Frontal cortex (tissue), 4 donors: ENCODE data around the gene APOM. TPM values are rescaled to one million over a fixed set of nuclear protein-coding genes. Genes with fewer than 3 reads are reported as not detected.

Source experiments
- DNase-seq, 2 donors: peaks; one replicate each; pipeline ENCODE4 v3.0.0; 2012; ENCODE audit warnings: low spot score in 2 of 2
- FAIRE-seq: peaks from 2 replicates; lab custom pipeline; 2012; peaks lifted over from hg19 to GRCh38; lab: Jason Lieb, UNC
- total RNA-seq: library from RNA; depleted of rRNA; stranded (reverse); fragments of >200 nt; gene quantifications from one replicate; pipeline ENCODE4 v1.2.3, GENCODE V29; 2014
- donor health status: control.
- donor health status: control.
- donor health status: control.

APOM gene
- total RNA-seq, 1 donor from 2014 or later = 0.41 TPM

- FAIRE-seq = no peak
- DNase-seq = no peak
Observed at GRCh38 chr6:31654574-31655348, 933 bp upstream of the APOM start.

GRCh38 chr6:31657406-31658157, 1.9 kb downstream of the APOM start:
- no peak for FAIRE-seq
- no peak for DNase-seq

DNA sequence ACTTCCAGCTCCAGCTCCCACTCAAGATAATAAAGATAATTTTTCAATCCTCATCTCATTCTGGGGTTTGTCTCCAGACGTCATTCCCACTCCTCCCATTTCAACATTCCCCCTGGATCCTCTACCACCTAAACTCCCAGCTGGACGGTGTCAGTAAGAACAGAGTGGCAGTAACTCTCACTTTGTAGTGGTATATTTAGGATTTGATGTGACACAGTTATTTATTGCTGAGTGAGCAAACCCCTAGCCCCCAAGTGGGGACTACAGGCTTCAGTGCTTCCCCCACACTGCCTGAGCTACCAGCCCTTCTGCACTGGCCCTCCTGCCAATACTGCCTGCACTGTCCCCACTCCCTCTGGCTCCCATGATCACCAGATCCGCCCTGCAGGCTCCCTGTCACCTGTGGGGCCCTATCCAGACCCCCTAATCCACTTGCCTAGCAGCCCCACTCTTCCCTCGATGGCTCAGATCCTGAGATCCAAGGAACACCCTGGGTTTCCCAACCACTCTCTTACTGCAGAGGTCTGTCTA, 2.5 kb downstream of the APOM start:
- DNase-seq (no peak), FAIRE-seq (no peak)

DNA sequence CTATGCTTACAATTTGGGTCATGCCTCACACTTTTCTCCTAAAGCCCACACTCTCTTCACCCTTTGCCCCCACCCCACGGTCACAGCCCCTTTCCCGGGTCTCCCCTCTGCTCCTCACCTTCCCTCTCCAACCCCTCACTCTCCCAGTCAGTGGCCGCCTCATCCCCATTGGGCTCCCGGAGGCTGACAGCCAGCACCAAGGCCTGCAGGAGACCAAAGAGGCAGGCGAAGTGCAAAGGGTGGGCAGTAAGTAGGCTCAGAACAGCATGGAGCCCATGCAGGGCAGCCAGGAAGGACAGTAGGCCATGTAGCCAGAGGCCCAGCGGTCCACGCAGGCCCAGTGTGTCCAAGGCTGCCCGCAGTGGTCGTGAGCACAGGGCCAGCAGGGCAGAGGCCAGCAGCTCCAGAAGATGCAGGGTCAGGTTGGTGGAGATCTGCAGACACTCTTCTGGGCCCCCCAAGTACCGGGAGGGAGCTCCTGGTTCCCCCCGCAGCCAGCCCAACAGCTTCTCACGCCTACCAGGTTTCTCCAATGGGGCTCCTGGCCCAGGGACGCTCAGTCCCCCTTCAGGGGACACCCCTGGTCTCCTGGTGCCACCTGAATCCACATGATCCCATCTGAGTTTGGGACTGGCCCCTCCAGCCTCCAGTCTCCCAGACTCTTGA, 3.4 kb downstream of the APOM start:
- no peak for DNase-seq
- no peak for FAIRE-seq

DNA sequence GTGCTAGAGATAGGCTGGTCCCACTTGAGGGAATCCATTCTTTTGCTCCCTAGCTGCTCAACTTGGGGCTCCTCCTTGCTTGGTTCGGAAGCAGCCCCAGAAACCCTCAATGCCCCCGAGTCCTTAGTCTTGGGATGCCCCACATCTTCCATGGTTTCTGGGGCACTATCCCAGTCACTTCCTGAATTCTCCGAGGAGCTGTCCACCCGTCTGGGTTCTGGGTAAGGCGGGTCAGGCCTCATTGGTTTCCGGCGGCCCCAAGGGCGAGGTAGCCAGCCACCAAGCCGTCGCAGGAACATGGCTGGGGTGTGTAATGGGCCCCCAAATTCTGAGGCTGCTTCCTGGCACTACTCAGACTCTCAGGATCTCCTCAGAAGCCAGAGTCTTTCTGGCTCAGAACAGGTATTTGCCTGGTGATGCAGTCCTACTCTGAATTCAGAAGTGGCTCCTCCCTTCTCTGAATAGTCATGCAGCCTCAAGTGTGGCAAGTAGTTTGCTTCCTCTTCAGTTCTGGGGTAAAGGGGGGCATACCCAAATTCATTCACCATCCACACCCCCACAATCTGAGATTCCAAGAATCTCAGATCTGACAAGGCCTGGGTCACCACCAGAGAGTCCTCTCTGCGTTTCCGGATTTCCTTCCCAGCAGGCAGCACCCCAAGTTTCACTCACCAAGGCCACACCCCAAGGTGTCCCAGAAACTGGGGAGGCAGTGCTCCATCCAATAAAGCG, 4.1 kb downstream of the APOM start:
- no peak for FAIRE-seq
- no peak for DNase-seq

- peak; percentile 75 to 87 for DNase-seq
- FAIRE-seq = no peak
Observed at GRCh38 chr6:31660381-31661261, 4.9 kb downstream of the APOM start, which contains the start of gene C6orf47. Gene C6orf47, minus strand, starts transcription at chr6:31660778. Its CDS starts 831 bp downstream, at chr6:31659947.

GRCh38 chr6:31661262-31662123, 5.8 kb downstream of the APOM start:
- FAIRE-seq (no peak), DNase-seq (no peak)

- DNase-seq (no peak), FAIRE-seq (no peak)
Observed at GRCh38 chr6:31662124-31662723, 6.5 kb downstream of the APOM start.

GRCh38 chr6:31663126-31663960, 7.6 kb downstream of the APOM start:
- no peak for FAIRE-seq
- DNase-seq = no peak

DNA sequence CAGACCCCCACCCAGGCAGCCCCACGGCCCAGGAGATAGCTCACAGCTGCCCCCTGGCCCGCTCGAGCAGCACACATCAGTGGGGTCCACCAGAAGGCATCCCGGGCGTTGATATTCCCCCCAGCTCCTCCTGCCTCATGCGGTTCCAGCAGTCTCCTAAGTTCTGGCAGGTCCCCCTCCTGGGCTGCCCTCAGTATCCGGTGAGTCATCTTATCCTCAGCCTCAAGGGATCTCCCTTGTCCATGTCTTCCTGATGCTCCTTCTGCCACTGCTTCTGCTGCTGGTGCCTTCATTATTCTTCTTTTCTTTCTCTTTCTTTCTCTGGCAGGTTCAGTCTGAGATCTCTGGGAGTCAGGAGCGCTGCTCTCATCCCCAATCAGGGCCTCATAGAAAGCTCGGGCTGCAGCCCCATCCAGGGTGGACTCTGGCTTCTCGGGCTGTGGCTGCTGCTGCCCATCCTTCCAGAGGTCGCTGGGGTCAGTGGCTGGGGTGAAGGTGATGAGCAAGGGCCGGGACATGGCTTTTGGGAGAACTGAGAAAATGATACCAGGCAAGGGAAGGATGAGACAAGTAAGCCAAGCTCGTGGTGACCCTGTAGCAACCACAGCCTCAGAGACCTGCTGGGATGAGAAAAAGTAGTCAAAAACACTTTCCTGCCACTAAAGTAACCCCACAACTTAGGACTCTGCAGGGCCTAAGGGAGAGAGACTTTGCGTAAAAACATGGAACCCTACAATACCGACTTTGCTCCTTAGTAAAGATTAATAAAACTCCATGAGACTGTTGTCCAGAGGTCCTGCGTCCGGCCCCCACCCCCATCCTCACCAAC, 8.5 kb downstream of the APOM start:
- DNase-seq (peak in 1 of 2 donors; percentile 58), FAIRE-seq (no peak)

GRCh38 chr6:31664790-31665500, 9.3 kb downstream of the APOM start, which contains the start of gene GPANK1:
Gene GPANK1, minus strand, starts transcription at chr6:31664997. Its CDS starts 519 bp downstream, at chr6:31664478.
- no peak for FAIRE-seq
- peak; percentile 80 to 81 for DNase-seq

DNA sequence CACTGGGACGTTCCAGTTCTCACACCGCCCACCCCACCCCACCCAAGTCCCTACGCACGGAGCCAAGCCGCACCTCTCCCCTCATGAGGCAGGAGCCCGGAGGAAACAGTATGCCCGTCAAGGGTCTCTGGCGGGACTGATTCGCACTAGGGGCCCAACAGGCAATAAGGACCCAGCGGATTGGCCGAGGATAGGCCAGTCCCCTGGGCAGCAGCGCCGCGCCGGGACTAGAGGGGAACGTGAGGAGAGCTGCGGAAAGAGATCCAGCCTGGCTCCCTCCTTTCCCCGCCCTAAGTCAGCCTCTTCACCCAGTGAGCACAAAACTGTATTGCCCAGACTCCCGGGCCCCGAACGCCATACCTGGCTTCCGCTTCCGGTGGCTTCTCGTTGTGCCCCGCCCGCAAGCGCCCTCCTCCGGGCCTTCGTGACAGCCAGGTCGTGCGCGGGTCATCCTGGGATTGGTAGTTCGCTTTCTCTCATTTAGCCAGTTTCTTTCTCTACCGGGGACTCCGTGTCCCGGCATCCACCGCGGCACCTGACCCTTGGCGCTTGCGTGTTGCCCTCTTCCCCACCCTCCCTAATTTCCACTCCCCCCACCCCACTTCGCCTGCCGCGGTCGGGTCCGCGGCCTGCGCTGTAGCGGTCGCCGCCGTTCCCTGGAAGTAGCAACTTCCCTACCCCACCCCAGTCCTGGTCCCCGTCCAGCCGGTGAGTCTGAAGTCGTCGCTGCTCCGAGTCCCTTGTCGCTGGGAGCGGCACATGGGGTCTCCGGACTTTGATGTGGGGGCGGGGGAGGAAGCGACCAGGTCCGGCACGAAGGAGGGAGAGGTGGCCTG, 10.0 kb downstream of the APOM start, which contains the start of gene CSNK2B:
CSNK2B (plus strand) TSS at position 580 of the 836 bp plus-strand sequence. CDS start 752 bp downstream, outside the sequence.
- no peak for FAIRE-seq

DNA sequence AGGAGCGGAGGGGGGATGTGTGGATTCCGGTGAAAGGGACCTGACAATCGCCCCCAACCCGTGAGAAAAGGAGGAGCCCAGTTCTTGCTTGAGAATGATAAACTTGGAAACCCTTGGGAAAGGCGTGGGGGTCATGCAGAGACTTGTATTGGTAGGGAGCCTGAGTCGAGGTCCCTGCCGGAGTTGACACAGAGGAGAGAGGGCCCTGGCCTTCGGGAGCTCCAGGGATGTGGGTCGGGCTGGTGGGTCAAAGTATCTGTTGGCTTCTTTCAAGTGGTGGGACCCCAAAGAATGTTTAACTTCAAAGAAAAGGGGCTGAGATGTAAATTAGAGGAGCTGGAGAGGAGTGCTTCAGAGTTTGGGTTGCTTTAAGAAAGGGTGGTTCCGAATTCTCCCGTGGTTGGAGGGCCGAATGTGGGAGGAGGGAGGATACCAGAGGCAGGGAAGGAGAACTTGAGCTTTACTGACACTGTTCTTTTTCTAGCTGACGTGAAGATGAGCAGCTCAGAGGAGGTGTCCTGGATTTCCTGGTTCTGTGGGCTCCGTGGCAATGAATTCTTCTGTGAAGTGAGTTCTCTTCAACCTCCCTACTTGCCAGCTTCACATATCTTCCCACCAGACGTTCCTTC, 10.8 kb downstream of the APOM start:
- no peak for FAIRE-seq
- DNase-seq = no peak

More for the DNA sequence above, 10.0 kb downstream of the APOM start, which contains the start of gene CSNK2B:
- DNase-seq = peak; percentile 95 to 98
